ENCODE results near the gene ODF2.

DNA sequence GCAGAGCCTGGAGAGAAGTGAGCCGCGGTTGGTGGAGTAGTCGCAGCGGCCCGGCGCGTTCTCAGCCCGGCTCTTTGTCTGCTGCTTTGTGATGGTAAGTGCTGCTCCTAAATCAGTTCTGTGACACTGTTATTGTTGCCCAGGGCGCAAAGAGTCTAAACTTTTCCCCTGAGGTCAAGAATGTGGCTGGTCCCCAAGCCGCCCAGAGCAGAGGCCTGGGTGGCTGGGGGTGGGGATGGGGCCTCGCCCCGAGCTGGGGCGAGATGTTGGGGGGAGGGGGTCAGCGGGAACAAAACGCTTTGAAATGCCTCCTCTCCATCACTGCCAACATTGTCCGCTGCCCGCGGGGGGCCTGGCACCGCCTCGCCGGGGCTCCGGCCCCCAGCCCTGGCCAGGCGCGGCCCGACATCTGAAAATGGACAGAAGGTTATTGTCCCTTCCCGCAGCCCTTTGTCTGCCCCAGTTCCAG is 46.8 kb upstream of the ODF2 start:
- TF ChIP-seq, protein P1, sequence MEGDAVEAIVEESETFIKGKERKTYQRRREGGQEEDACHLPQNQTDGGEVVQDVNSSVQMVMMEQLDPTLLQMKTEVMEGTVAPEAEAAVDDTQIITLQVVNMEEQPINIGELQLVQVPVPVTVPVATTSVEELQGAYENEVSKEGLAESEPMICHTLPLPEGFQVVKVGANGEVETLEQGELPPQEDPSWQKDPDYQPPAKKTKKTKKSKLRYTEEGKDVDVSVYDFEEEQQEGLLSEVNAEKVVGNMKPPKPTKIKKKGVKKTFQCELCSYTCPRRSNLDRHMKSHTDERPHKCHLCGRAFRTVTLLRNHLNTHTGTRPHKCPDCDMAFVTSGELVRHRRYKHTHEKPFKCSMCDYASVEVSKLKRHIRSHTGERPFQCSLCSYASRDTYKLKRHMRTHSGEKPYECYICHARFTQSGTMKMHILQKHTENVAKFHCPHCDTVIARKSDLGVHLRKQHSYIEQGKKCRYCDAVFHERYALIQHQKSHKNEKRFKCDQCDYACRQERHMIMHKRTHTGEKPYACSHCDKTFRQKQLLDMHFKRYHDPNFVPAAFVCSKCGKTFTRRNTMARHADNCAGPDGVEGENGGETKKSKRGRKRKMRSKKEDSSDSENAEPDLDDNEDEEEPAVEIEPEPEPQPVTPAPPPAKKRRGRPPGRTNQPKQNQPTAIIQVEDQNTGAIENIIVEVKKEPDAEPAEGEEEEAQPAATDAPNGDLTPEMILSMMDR (IDR thresholded peaks at IDR 0.05) = no peak
- TF ChIP-seq POLR2A (IDR thresholded peaks at IDR 0.05) (no peak), EP300 (IDR thresholded peaks at IDR 0.05; ENCODE audit: low read depth) (no peak)
